Mesendoderm (in vitro differentiated cells): ENCODE measurements around the gene SELPLG.

Experiments used
- DNase-seq: peaks from one replicate; pipeline ENCODE4 v3.0.0; 2013
- H2AK5ac ChIP-seq: 2 replicates; pipeline ENCODE4 v1.6.1; 2013; ENCODE audit warnings: low read length, inconsistent platforms
- H2BK120ac ChIP-seq: 2 replicates; pipeline ENCODE4 v1.6.1; 2013; ENCODE audit warnings: low read depth, mild to moderate bottlenecking, low read length, moderate library complexity, mixed read lengths
- H2BK15ac ChIP-seq: replicated peaks from 2 replicates; pipeline ENCODE4 v1.6.1; 2013; ENCODE audit warnings: low read depth, mild to moderate bottlenecking, moderate library complexity
- H2BK5ac ChIP-seq: 2 replicates; pipeline ENCODE4 v1.6.1; 2013; ENCODE audit warnings: low read length, inconsistent platforms
- H3K18ac ChIP-seq: 2 replicates; pipeline ENCODE4 v1.6.1; 2013; ENCODE audit warnings: mild to moderate bottlenecking, low read length, mixed read lengths
- H3K23ac ChIP-seq: one replicate; pipeline ENCODE4 v1.6.1; 2013; ENCODE audit warnings: low read length
- H3K27ac ChIP-seq: 2 replicates; pipeline ENCODE4 v1.5.1; 2013; ENCODE audit warnings: low read depth, mild to moderate bottlenecking, inconsistent platforms, low read length, moderate library complexity
- H3K27me3 ChIP-seq: 2 replicates; pipeline ENCODE4 v1.6.1; 2013; ENCODE audit warnings: low read length, control low read depth, mild to moderate bottlenecking, inconsistent platforms; ENCODE audit not compliant: insufficient read depth, poor library complexity
- H3K36me3 ChIP-seq: 2 replicates; pipeline ENCODE4 v1.6.1; 2013; ENCODE audit warnings: low read length, inconsistent platforms; ENCODE audit not compliant: control insufficient read depth, insufficient read depth
- H3K4ac ChIP-seq: one replicate; pipeline ENCODE4 v1.6.1; 2013; ENCODE audit warnings: low read depth, mild to moderate bottlenecking, low read length, moderate library complexity
- H3K4me1 ChIP-seq: 2 replicates; pipeline ENCODE4 v1.6.1; 2013; ENCODE audit warnings: low read depth, low read length, inconsistent platforms; ENCODE audit not compliant: control insufficient read depth
- H3K4me2 ChIP-seq: 2 replicates; pipeline ENCODE4 v1.6.1; 2013; ENCODE audit warnings: low read length
- H3K4me3 ChIP-seq: 2 replicates; pipeline ENCODE4 v1.5.1; 2013; ENCODE audit warnings: mild to moderate bottlenecking, low read length
- H3K56ac ChIP-seq: one replicate; pipeline ENCODE4 v1.6.1; 2013; ENCODE audit warnings: low read length
- H3K79me1 ChIP-seq: 2 replicates; pipeline ENCODE4 v1.6.1; 2013; ENCODE audit warnings: low read length, inconsistent platforms
- H3K79me2 ChIP-seq: 2 replicates; pipeline ENCODE4 v1.6.1; 2013; ENCODE audit warnings: mild to moderate bottlenecking, low read length; ENCODE audit not compliant: control insufficient read depth, insufficient read depth
- H3K9ac ChIP-seq: 2 replicates; pipeline ENCODE4 v1.6.1; 2013; ENCODE audit warnings: low read length, inconsistent platforms
- H4K5ac ChIP-seq: one replicate; pipeline ENCODE4 v1.6.1; 2013; ENCODE audit warnings: low read length
- H4K8ac ChIP-seq: one replicate; pipeline ENCODE4 v1.6.1; 2013; ENCODE audit warnings: low read depth, mild to moderate bottlenecking, control low read depth, low read length, moderate library complexity
- whole genome bisulfite sequencing: extraction: QIAGEN DNeasy Blood & Tissue Kit; methylation state at CpG from one replicate; pipeline ENCODE4 v1.1.7; 2013; ENCODE audit warnings: low lambda C conversion rate, missing lambda C conversion rate; ENCODE audit not compliant: insufficient coverage; ENCODE audit errors: extremely low coverage; 5-methylcytosine and 5-hydroxymethylcytosine counted together

SELPLG gene

GRCh38 chr12:108638141-108638827 is 4.6 kb upstream of the SELPLG start:
- Histone ChIP-seq H3K27ac (peak overlapping the region; percentile 48), H3K4me2 (no peak overlapping the region), H3K79me1 (no peaks in the 10 kb centered on the region), H2BK5ac (no peak overlapping the region), H3K27me3 (no peaks in the 10 kb centered on the region), H2AK5ac (no peak overlapping the region), H4K8ac (no peak overlapping the region), H2BK120ac (no peak overlapping the region), H3K18ac (peak overlapping the region; percentile 47), H3K4me1 (peaks cover 6% of the 10 kb centered on the region), H3K9ac (peak overlapping the region; percentile 49), H3K79me2 (no peaks in the 10 kb centered on the region), H3K4ac (no peak overlapping the region), H3K23ac (no peak overlapping the region), H3K4me3 (no peak overlapping the region), H3K56ac (peak overlapping the region; percentile 62), H4K5ac (no peak overlapping the region), H3K36me3 (no peaks in the 10 kb centered on the region), H2BK15ac (no peak overlapping the region)
- no peak for DNase-seq
- WGBS, result no CpG with 5 or more reads among the region's 18 CpGs

DNA sequence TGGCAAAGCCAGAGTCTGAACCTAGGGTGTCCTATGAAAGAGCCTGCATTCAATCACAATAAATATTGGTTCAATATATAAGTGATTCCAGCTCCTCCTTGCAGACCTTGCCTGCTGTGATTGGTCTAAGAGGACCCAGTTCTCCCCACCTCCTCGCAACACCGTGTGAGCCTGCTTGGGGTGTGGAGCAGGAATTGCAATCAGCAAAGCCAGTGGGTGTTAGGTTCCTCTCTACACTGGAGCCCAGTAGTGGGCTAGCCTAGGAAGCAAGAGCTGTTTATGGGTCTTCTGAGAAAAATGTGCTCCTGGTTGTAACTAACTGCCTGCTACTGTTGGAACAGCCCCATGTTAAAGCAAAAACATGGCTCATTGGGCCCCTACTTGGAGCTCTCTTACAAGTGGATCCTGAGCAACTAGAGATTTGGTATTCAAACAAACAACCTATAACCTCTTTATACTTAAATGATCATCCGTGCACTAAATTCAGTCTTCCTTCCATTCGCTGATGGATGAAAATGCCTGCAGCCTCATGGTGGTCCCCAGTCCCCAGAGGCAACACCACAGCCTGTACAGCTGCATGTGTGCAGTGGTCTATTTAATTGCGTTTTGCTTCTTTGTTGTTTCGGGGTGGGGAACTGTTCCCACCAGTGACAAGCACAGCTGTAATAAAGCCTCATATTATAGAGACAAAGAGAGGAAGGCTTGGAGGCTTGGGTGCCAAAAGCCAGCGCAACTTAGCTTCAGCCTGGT is 3.7 kb upstream of the SELPLG start:
- Histone ChIP-seq H3K4me1 (peaks cover 6% of the 10 kb centered on the region), H2BK5ac (no peak overlapping the region), H3K4me2 (no peak overlapping the region), H3K4ac (no peak overlapping the region), H3K18ac (no peak overlapping the region), H2AK5ac (no peak overlapping the region), H3K27me3 (no peaks in the 10 kb centered on the region), H3K36me3 (no peaks in the 10 kb centered on the region), H2BK15ac (no peak overlapping the region), H3K79me1 (no peaks in the 10 kb centered on the region), H3K56ac (peak overlapping the region; percentile 20), H4K8ac (no peak overlapping the region), H3K9ac (no peak overlapping the region), H3K23ac (no peak overlapping the region), H3K4me3 (no peak overlapping the region), H4K5ac (no peak overlapping the region), H3K27ac (no peak overlapping the region), H3K79me2 (no peaks in the 10 kb centered on the region), H2BK120ac (no peak overlapping the region)
- DNase-seq, result no peak
- WGBS, result no CpG with 5 or more reads among the region's 7 CpGs

- H3K4me2 ChIP-seq, result no peak overlapping the region
Observed at GRCh38 chr12:108635997-108636808, 2.5 kb upstream of the SELPLG start.

GRCh38 chr12:108635201-108635996 is 1.7 kb upstream of the SELPLG start:
- Histone ChIP-seq H2BK120ac (no peak overlapping the region), H3K36me3 (no peaks in the 10 kb centered on the region), H3K4ac (no peak overlapping the region), H4K8ac (no peak overlapping the region), H3K9ac (no peak overlapping the region), H3K4me1 (peaks cover 6% of the 10 kb centered on the region), H3K27ac (no peak overlapping the region), H3K4me3 (no peak overlapping the region), H2AK5ac (no peak overlapping the region), H3K18ac (no peak overlapping the region), H3K56ac (no peak overlapping the region), H2BK15ac (no peak overlapping the region), H3K79me1 (no peaks in the 10 kb centered on the region), H3K4me2 (no peak overlapping the region), H3K27me3 (no peaks in the 10 kb centered on the region), H3K79me2 (no peaks in the 10 kb centered on the region), H3K23ac (no peak overlapping the region), H2BK5ac (no peak overlapping the region), H4K5ac (no peak overlapping the region)
- no CpG with 5 or more reads among the region's 15 CpGs for WGBS
- DNase-seq, result peak; percentile 26

More at GRCh38 chr12:108635997-108636808, 2.5 kb upstream of the SELPLG start:
- peaks cover 6% of the 10 kb centered on the region for H3K4me1 ChIP-seq
- H3K4me3 ChIP-seq, result no peak overlapping the region
- no peak overlapping the region for H2BK15ac ChIP-seq
- no peak overlapping the region for H3K23ac ChIP-seq
- H3K4ac ChIP-seq, result no peak overlapping the region
- no peak for DNase-seq
- H3K79me2 ChIP-seq, result no peaks in the 10 kb centered on the region
- H3K18ac ChIP-seq, result no peak overlapping the region
- no peaks in the 10 kb centered on the region for H3K79me1 ChIP-seq
- H2BK5ac ChIP-seq, result no peak overlapping the region
- no peaks in the 10 kb centered on the region for H3K27me3 ChIP-seq
- no peak overlapping the region for H4K5ac ChIP-seq
- no peak overlapping the region for H3K27ac ChIP-seq
- H2BK120ac ChIP-seq, result no peak overlapping the region
- H3K9ac ChIP-seq, result no peak overlapping the region
- H2AK5ac ChIP-seq, result no peak overlapping the region
- H3K36me3 ChIP-seq, result no peaks in the 10 kb centered on the region
- no CpG with 5 or more reads among the region's 6 CpGs for WGBS
- H3K56ac ChIP-seq, result no peak overlapping the region
- H4K8ac ChIP-seq, result no peak overlapping the region

DNA sequence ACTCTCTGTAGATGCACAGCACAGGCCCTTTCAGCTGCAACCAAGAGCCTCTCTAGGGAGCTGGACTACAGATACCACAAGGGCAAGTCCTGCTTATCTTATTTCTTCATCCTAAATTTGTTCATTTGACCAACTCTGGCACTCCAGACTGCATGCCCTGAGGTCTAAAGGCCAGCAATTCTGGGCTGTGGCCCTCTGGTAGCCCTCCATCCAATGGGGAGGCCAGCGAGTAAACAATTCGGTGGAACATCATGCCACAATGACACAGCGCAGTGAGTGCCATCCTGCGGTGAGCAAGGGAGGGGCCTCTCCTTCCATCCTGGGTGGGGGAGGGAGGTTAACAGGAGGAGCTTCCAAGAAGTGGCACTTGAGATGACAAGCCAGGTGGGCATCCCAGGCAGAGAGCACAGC is 652 bp upstream of the SELPLG start:
- no peak overlapping the region for H3K4ac ChIP-seq
- H3K4me3 ChIP-seq, result no peak overlapping the region
- no peaks in the 10 kb centered on the region for H3K27me3 ChIP-seq
- no peak overlapping the region for H4K8ac ChIP-seq
- H3K79me1 ChIP-seq, result no peaks in the 10 kb centered on the region
- H3K36me3 ChIP-seq, result no peaks in the 10 kb centered on the region
- H3K79me2 ChIP-seq, result no peaks in the 10 kb centered on the region
- H3K23ac ChIP-seq, result no peak overlapping the region
- peak; percentile 62 for DNase-seq
- no peak overlapping the region for H2BK5ac ChIP-seq
- H3K27ac ChIP-seq, result no peak overlapping the region
- no peak overlapping the region for H3K18ac ChIP-seq
- WGBS, result no CpG with 5 or more reads among the region's 4 CpGs
- H3K56ac ChIP-seq, result no peak overlapping the region
- no peak overlapping the region for H2BK15ac ChIP-seq
- H3K4me1 ChIP-seq, result peaks cover 6% of the 10 kb centered on the region
- no peak overlapping the region for H2AK5ac ChIP-seq
- H3K9ac ChIP-seq, result no peak overlapping the region
- no peak overlapping the region for H3K4me2 ChIP-seq
- no peak overlapping the region for H4K5ac ChIP-seq
- H2BK120ac ChIP-seq, result no peak overlapping the region
